Tibial nerve (tissue), 4 donors: ENCODE data around the gene MAOA.

Source experiments
- EP300 ChIP-seq, 2 donors: sonication (generic); formaldehyde crosslinking; IDR thresholded peaks; one replicate each; pipeline ENCODE4 v1.6.1; 2017; ENCODE audit warnings: antibody characterized with exemption in 2 of 2, mild to moderate bottlenecking in 1 of 2
- POLR2A ChIP-seq, 2 donors: fragments of 450-650 bp; IDR thresholded peaks; one replicate each; pipeline ENCODE4 v1.6.1; 2017; ENCODE audit warnings: antibody characterized with exemption in 2 of 2, mild to moderate bottlenecking in 2 of 2, moderate library complexity in 2 of 2
- TF ChIP-seq, protein P1 (sequence below), 5 experiments: fragments of 200-600 bp in 3 of 5; fragments of 450-650 bp in 2 of 5; sonication (generic) in 3 of 5; IDR thresholded peaks; one replicate each; pipeline ENCODE4 v1.5.1; 2016 to 2019; ENCODE audit warnings: antibody characterized with exemption in 5 of 5, mild to moderate bottlenecking in 3 of 5, moderate library complexity in 2 of 5

DNA sequence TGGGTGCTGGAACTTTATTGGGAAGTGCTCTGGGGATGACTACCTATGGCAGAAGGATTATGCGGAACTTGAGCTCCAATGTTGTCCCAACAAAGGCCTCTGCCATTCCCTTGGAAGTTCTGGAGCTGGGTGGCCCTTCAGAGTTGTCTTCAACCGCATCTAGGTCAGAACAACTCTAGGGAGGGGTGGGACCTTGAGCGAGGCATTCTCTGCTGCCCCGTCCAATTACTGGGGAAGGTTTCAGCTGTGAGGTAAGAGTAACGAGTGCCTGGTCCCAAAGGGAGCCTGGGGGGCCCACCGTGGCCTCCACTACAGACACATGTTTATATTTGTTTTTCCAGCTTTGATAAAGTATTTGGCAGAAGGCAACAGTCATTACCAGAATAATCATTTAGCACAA is 79.4 kb downstream of the MAOA start:
- TF ChIP-seq, protein P1, sequence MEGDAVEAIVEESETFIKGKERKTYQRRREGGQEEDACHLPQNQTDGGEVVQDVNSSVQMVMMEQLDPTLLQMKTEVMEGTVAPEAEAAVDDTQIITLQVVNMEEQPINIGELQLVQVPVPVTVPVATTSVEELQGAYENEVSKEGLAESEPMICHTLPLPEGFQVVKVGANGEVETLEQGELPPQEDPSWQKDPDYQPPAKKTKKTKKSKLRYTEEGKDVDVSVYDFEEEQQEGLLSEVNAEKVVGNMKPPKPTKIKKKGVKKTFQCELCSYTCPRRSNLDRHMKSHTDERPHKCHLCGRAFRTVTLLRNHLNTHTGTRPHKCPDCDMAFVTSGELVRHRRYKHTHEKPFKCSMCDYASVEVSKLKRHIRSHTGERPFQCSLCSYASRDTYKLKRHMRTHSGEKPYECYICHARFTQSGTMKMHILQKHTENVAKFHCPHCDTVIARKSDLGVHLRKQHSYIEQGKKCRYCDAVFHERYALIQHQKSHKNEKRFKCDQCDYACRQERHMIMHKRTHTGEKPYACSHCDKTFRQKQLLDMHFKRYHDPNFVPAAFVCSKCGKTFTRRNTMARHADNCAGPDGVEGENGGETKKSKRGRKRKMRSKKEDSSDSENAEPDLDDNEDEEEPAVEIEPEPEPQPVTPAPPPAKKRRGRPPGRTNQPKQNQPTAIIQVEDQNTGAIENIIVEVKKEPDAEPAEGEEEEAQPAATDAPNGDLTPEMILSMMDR (IDR thresholded peaks at IDR 0.05): no peak
- no peak for TF ChIP-seq POLR2A (IDR thresholded peaks at IDR 0.05)
- TF ChIP-seq EP300 (IDR thresholded peaks at IDR 0.05): no peak
